GM19438 (cell line): ENCODE data around the gene SIX5.

Experiments used
- ATAC-seq: cut with Tn5 transposase; IDR thresholded peaks from one replicate; pipeline ENCODE4 v1.9.1; 2021; ENCODE audit warnings: low read depth; ENCODE audit not compliant: unreplicated experiment

Gene SIX5

DNA sequence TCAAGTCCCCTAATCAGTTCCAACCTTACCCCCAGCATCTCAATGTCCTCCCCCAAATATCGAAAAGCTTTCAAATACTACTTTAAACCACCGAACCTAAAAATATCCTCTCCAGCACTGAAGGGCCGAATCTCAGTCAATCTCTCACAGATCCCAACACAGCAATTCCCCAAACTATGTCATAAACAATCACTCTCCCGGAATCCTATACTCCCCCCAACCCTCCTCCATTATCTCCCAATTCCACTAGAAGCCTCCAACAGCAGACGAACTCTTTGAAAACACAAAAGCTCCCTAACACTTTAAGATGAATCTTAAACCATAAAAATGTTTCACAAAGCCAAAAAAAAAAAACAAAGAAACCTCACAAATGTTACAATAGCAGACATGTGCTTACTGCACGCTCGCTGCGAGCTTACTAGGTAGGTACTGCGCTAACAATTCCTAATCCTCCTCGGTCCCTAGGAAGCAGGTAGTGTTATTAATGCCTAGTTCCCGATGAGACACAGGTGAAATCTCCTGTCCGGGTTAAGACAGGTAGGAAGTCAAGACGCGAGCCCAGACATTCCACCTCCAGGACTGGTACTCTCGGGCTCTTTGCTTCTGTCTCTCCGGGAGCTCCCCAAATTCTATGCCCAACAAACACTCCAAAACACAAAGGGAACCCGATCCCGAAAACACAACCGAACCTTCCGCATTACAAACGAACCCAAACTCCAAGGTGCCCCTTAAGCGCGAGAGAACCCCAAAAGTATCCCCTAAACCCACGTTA lies 52.5 kb downstream of the SIX5 start:
- no peak for ATAC-seq

DNA sequence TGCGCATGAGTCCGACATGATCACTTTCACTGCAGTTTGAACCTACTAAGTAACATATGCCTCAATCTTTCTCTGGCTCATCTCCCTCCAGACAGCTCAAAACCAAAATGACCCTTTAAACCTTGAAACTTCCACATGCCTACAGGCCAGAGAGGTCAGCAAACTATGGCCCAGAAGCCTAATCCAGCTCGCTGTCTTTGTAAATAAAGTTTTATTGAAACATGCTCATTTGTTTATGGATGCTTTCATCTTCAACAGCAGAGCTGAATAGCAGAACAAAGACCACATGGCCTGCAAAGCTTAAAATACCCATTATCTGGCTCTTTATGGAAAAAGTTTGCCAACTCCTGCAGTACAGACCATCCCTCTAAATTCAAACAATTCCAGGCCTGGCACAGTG lies 53.9 kb downstream of the SIX5 start:
- no peak for ATAC-seq
